Glomerular visceral epithelial cell (primary cell): ENCODE results near the gene SOCS4.
A peak's percentile ranks its signal among the peaks of the same experiment; 100 is the strongest.
"Not testable (repeated sequence)": the region's sequence is repeated elsewhere in the genome, so short reads cannot be mapped to it uniquely, and the experiment has no call there.

ENCODE experiments used
- DNase-seq: peaks from one replicate; pipeline ENCODE4 v3.0.0-alpha.2; 2016; ENCODE audit errors: extremely low spot score

The SOCS4 gene

DNA sequence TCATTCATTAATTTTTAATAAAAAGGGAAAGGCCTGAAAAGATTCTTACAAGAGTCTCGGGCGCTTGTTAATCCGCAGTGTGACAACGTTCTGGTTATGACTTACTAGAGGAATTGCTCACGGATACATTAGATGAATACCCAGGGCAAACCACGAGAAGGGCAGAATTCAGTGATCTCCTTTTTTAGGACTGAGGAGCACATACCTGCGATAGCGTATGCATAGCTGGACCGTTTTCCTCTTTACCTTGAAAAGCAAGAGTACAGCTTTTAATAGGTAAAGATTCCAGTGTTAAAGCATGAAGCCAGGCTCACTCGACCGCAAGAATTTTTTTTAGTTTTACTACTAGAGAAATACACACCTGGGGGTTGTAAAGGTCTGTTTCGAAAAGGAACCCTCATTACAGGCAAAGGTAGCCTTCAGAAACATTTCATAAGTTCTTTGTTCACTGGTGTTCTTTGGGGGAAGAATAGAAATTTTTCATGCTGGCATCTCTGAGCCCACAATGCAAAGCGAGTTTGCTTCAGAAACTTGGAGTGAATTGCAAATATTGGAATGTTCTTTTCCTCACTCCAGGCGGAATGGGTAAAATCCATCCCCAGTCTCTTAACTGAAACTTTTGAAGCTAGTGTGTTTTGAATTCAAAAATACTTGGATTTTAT is 25.4 kb downstream of the SOCS4 start:
- DNase-seq, result no peak

GRCh38 chr14:55053018-55053417 is 26.0 kb downstream of the SOCS4 start:
- no peak for DNase-seq

GRCh38 chr14:55053500-55053899 is 26.5 kb downstream of the SOCS4 start:
- DNase-seq, result no peak

DNA sequence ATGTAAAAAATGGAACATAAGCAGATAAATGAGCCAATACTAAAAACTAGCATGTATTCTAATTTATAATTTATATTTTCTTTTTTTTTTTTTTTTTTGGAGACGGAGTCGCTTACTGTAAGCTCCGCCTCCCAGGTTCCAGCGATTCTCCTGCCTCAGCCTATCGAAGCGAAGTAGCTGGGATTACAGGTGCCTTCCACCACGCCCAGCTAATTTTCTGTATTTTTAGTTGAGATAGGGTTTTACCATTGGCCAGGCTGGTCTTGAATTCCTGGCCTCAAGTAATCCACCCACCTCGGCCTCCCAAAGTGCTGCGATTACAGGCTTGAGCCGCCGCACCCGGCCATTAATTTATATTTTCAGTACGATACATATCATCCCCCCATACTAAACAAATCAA is 27.1 kb downstream of the SOCS4 start:
- DNase-seq, result no peak

- no peak for DNase-seq
Measured at GRCh38 chr14:55057919-55058318, 30.9 kb downstream of the SOCS4 start.

DNA sequence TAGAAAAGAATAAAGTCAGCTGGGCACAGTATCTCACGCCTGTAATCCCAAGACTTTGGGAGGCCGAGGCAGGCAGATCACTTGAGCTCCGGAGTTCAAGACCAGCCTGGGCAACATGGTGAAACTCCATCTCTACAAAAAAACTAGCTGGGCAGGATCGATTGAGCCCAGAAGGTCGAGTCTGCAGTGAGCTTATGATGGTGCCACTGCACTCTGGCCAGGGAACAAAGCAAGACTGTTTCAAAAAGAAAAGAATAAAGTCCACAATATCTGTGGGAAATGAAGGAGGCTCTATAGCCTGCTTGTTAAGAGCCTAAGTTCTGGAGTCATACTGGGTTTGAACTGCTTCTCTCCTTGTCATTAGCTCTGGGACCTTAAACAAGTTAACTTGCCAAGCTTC is 32.3 kb downstream of the SOCS4 start:
- DNase-seq, result no peak

GRCh38 chr14:55062517-55063351 is 35.7 kb downstream of the SOCS4 start:
- DNase-seq, result no peak

GRCh38 chr14:55064896-55065295 is 37.9 kb downstream of the SOCS4 start:
- DNase-seq, result not testable (repeated sequence)

- no peak for DNase-seq
Measured at GRCh38 chr14:55065411-55065810, 38.4 kb downstream of the SOCS4 start.

GRCh38 chr14:55066223-55066622 is 39.2 kb downstream of the SOCS4 start:
- DNase-seq, result no peak

DNA sequence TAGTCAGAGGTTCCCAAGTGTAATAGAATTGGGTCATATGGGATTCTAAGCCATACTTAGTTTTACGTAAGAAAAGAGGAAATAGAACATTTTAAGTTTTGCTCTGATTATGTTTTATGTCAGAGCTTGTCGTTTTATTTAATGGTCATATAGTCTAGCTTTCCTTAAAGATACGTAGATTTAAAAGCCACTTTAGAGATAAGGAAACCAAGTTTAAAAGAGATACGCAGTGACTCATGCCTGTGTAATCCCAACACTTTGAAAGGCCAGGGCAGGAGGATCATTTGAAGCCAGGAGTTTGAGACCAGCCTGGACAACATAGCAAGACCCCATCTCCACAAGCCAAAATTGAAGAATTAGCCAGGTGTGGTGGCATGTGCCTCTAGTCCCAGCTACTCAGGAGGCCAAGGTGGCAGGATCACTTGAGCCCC is 44.0 kb downstream of the SOCS4 start:
- no peak for DNase-seq

- DNase-seq, result peak; percentile 84
Measured at GRCh38 chr14:55071870-55072640, 45.0 kb downstream of the SOCS4 start.

DNA sequence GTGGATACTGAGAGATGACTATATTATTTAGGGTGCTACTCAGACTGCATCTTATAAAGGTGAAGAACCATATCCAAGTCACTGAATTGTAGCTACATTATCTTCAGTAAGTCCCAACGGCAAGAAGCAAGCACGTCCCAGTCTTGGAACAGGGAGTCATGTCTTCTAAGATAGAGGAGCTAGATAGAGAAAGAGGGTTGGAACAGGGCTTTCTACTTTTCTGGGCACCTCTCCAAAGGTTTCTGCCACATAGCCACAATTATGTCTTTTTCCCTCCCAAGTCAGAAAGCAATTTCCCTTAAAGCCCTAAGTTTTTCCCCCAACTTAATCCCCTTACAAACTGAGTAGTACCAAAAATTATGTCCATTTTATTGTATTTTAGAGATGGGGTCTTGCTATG is 46.8 kb downstream of the SOCS4 start:
- peak; percentile 57 for DNase-seq

DNA sequence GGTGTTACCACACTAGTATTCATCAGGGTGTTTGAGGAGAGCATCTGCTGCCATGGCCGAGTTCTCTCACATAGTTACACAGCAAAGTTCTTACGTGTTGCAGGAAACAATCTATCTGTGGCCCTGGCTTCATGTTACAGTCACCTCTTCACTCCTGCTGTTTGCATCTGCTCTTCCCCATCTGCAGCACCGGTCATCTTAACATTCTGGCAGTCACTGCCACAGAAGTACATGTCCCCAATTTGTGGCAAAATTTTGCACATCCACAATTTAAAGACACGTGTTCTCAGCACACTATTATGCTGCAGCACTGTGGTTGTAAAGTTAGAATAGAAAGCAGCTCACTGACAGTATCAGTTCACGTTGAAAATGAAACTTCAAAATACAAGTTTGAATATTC is 47.6 kb downstream of the SOCS4 start:
- DNase-seq, result no peak

DNA sequence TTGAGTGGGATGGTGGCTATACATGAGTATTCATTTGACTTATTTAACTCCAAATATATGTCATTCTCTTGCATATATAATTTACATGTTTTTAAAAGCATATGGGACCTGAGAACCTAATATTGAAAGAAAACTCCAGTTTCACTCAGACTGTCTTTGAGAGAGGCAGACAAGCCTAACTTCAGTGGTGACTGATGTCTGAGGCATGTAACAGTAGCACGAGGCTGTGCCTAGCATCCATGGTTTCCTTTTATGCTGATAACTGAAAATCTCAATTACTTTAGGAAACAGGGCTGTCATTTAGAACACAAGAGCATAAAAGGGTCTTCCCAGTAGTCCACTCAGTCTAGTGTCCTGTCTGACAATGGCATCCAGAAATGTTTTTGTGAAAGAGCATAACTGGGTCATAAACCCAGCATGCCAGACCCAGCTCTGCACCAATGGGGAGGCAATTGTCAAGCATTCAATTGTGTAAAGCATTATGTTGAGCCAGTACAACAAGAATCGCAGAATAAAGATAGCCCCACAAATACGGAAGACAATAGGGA is 48.7 kb downstream of the SOCS4 start:
- DNase-seq, result no peak

DNA sequence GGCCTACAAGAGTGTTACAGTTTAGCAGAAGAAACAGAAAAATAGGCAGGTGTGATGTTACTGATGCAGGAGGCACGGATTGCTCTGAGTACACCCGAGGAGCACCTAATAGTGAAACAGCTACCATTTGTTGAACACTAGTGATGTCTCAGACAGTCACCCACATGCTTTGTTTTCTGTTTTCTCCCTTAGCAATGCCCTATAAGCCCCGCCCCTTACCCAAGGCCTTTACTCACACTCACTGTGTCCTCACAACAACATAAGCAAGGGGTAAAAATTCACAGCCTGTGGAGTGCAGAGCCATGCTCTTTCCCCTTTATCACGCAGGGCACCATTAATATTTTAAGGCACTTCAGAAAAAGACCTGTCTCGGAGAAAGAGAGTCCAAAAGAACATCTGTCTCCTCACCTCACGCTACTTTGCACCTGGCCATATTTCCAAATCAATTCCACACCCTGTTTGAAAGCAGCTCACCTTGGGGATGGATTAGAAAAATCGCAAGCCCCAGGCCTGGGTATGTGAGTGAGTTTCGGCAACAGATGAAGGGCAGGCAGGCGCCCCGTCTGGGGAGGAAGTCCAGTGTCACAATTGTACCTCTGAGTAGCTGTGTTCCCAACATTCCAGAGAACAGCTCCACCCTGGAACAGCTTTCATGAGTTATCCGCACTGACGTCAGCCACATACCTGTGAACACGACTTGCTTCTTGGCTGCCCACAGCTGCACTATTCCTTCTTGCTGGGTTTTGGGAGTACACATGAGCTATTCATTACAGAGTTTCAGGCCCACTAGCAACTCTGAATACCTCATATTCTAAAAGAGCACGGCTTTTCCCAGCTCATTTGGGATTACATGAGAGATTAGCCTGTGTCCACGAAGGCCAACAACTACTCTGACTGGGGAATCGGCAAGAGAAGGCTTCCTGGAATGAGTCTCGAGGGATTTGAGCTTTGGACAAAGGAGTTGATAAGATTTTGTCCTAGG is 50.4 kb downstream of the SOCS4 start:
- DNase-seq, result no peak

DNA sequence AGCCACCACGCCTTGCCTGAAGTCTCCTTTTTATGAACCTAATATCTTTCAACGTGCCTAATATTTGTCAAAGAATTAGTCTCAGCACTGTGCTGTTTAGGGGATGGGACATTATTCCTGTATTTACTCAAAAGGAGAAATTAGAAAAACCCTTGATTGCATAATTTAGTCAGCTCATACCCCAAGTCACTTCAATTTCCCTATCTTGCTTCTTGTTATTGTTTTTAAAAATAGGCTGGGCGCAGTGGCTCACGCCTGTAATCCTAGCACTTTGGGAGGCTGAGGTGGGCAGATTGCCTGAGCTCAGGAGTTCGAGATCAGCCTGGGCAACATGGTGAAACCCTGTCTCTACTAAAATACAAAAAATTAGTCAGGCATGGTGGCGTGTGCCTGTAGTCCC is 52.9 kb downstream of the SOCS4 start:
- not testable (repeated sequence) for DNase-seq

DNA sequence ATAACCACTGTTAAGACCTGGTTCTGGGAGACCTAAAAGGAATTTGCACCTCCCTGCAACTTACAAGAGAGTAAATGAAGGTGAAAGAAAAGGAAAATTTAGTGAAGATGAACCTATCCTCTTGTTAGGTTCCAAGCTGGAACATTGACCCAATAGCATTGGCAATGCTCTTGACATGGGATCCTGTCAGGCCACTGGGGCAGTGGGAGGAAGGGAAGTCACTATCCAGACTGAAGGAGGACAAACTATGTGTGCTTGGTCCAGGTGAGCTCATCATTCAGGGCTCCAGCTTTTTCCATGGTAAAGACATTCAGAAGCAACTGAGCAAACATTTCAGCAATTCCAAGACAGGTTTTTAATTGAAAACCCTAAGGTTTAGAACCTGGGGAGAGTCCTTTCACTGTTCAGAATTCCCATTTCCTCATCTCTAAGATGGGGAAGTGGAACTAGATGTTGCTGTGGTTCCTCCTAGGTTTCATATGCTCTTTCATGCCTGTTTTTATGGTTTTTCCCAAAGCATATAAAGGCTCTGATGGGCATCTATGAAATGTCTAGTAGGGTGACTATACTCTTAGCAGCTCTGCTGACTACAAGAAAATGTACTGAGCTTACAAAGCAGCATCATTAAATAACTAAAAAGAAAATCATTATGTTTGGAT is 57.5 kb downstream of the SOCS4 start:
- no peak for DNase-seq

GRCh38 chr14:55085060-55085660 is 58.1 kb downstream of the SOCS4 start:
- no peak for DNase-seq

- no peak for DNase-seq
Measured at GRCh38 chr14:55086938-55087337, 59.9 kb downstream of the SOCS4 start.
